ENCODE data around the gene HOXD13.

DNA sequence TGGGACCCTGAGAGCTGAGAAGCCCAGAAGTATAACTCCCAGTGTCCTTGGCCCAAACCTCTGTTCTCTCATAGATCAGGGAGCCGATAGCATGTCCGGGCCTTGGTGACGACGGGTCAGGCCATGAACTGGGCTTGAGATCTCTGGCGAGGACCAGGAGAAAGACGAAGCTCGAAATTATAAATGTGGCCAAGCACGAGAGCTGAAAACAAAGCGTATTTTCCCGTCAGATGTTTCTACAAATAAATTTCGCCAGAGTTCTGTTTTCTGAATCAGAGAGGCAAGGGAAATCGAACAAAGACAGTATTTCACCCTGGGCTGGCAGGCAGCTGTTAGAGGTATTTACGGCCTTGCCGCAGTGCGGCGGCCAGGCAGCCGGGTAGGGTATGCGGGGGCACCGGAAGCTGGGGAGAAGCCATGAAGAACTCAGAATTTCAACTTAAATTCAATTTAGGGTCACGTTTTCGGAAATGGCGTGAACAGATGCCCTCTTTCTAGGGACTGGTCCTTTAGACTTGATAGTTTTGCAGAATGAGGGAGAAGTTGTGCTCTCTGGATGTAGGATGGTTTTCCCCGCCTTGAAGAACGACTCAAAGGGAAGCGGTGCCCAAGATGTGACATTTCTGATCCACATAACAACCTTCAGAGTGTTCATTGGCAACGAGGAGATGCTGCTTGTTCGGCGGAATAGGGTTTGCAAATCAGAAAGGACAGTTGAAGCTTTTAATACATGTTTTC is 46.6 kb downstream of the HOXD13 start:
- TF ChIP-seq, protein P1, sequence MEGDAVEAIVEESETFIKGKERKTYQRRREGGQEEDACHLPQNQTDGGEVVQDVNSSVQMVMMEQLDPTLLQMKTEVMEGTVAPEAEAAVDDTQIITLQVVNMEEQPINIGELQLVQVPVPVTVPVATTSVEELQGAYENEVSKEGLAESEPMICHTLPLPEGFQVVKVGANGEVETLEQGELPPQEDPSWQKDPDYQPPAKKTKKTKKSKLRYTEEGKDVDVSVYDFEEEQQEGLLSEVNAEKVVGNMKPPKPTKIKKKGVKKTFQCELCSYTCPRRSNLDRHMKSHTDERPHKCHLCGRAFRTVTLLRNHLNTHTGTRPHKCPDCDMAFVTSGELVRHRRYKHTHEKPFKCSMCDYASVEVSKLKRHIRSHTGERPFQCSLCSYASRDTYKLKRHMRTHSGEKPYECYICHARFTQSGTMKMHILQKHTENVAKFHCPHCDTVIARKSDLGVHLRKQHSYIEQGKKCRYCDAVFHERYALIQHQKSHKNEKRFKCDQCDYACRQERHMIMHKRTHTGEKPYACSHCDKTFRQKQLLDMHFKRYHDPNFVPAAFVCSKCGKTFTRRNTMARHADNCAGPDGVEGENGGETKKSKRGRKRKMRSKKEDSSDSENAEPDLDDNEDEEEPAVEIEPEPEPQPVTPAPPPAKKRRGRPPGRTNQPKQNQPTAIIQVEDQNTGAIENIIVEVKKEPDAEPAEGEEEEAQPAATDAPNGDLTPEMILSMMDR (conservative IDR thresholded peaks at IDR 0.05) = no peak
- TF ChIP-seq ZFX (IDR thresholded peaks at IDR 0.05) = no peak
